ENCODE data around the gene CEL. TPM values are rescaled to one million over a fixed set of nuclear protein-coding genes. Genes with fewer than 3 reads are reported as not detected.

CEL gene
- total RNA-seq, 1 experiment from 2014 or later = 3.6 TPM

DNA sequence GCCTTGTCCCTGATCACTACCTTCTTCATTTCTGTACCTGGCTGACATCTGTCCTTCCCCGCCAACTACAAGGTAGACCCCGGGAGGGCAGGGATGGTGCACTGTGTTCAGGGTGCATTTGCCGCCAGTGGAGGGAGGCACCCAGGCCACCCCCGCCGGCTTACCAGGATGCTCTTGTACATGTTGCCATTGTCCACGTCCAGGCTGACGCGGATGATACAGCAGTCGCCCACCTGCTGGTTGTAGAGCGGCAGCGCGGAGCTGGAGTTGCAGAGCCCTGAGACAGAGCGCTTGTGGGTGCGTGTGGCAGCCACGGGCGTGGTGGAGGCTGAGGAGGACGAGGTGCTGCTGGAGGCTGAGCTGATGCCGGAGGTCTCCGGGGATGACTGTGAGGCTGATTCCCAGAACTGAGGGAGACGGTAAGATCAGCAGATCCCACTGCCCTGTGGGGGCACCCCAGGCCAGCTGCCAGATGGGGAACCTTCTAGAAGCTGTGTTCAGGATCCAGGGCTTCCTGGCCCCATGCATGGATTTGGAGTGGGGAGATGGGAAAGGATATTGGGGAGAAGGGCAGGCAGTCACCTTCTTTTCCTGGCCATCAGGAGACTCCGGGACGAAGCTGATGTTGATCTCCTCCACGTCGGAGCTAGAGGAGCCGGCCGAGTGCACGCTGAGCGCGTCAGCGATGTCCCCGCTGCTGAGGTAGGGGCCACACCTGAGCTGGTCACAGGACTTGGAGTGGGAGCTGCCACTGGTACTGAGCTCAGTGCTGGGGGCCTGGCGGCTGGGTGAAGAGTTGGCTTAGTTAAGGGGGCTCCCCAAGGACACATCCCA, 39.8 kb downstream of the CEL start:
- H3K4me1 ChIP-seq (ENCODE audit: insufficient read depth, low read length) = no peaks in the 10 kb centered on the region
- no peak overlapping the region for H2BK12ac ChIP-seq (ENCODE audit: insufficient read length, low read depth, low read length)
- H4K8ac ChIP-seq (replicated peaks; ENCODE audit: insufficient read length, low read depth, low read length) = no peak overlapping the region
- no CpG with 5 or more reads among the region's 32 CpGs for WGBS (ENCODE audit: extremely low coverage, insufficient read length, low lambda C conversion rate)
- H3K14ac ChIP-seq (ENCODE audit: insufficient read depth, low read length) = no peak overlapping the region
- H2BK5ac ChIP-seq (ENCODE audit: insufficient read length, low read length) = no peak overlapping the region
- H3K9me3 ChIP-seq (ENCODE audit: control insufficient read depth, low read depth, low read length) = no peaks in the 10 kb centered on the region
- no peaks in the 10 kb centered on the region for H3K27me3 ChIP-seq (ENCODE audit: insufficient read depth, low read length)
- H3K56ac ChIP-seq (ENCODE audit: insufficient read length, low read depth, low read length) = no peak overlapping the region
- peak overlapping the region in 1 of 3 experiments; percentile 76; a peak in 2 of 7 replicates for H3K27ac Mint-ChIP-seq
- no peaks in the 10 kb centered on the region; the same call in 1 of the 2 replicates for H3K79me2 ChIP-seq (ENCODE audit: insufficient read depth, low read length)
- TF ChIP-seq, protein P1, sequence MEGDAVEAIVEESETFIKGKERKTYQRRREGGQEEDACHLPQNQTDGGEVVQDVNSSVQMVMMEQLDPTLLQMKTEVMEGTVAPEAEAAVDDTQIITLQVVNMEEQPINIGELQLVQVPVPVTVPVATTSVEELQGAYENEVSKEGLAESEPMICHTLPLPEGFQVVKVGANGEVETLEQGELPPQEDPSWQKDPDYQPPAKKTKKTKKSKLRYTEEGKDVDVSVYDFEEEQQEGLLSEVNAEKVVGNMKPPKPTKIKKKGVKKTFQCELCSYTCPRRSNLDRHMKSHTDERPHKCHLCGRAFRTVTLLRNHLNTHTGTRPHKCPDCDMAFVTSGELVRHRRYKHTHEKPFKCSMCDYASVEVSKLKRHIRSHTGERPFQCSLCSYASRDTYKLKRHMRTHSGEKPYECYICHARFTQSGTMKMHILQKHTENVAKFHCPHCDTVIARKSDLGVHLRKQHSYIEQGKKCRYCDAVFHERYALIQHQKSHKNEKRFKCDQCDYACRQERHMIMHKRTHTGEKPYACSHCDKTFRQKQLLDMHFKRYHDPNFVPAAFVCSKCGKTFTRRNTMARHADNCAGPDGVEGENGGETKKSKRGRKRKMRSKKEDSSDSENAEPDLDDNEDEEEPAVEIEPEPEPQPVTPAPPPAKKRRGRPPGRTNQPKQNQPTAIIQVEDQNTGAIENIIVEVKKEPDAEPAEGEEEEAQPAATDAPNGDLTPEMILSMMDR (conservative IDR thresholded peaks at IDR 0.05) = no peak
- no peaks in the 10 kb centered on the region for H3K79me1 ChIP-seq (ENCODE audit: insufficient read depth, low read depth, low read length, poor library complexity, severe bottlenecking)
- no peak overlapping the region for H3K27ac ChIP-seq (ENCODE audit: insufficient read length, low read depth, low read length)
- H3K4me3 Mint-ChIP-seq = no peak overlapping the region
- H4K5ac ChIP-seq (ENCODE audit: insufficient read length, low read depth, low read length) = no peak overlapping the region
- no peaks in the 10 kb centered on the region for H3K23me2 ChIP-seq (ENCODE audit: insufficient read length, low read depth, low read length, poor library complexity, severe bottlenecking)
- H3K23ac ChIP-seq (ENCODE audit: insufficient read length, low read depth, low read length) = no peak overlapping the region
- H2BK120ac ChIP-seq (ENCODE audit: low read depth, low read length, poor library complexity, severe bottlenecking) = no peak overlapping the region
- H3K4me1 Mint-ChIP-seq = peaks cover 2 to 8% of the 10 kb centered on the region in 2 experiments; a peak in 2 of 4 replicates
- no peak overlapping the region for H2AK5ac ChIP-seq (ENCODE audit: insufficient read length, low read length)
- H4K20me1 ChIP-seq (ENCODE audit: control insufficient read depth, insufficient read depth, insufficient read length) = no peaks in the 10 kb centered on the region
- H4K91ac ChIP-seq (ENCODE audit: insufficient read length, low read depth, low read length) = no peak overlapping the region
- H3K36me3 Mint-ChIP-seq (ENCODE audit: insufficient read depth in 1 of 3, low read depth in 3 of 3) = peaks cover 44 to 66% (median 61%) of the 10 kb centered on the region in 3 experiments
- H3K4ac ChIP-seq (ENCODE audit: low read depth, low read length) = no peak overlapping the region
- H3T11ph ChIP-seq (ENCODE audit: low read length) = no peak overlapping the region
- no peak overlapping the region for H3K18ac ChIP-seq (ENCODE audit: insufficient read length, low read depth, low read length)
- no peak overlapping the region for H2BK15ac ChIP-seq (ENCODE audit: low read depth, low read length)
- H3K4me2 ChIP-seq (ENCODE audit: insufficient read depth, insufficient read length, low read length) = no peak overlapping the region
- DNase-seq = no peak
- H3K9me3 Mint-ChIP-seq = peaks cover 2 to 5% of the 10 kb centered on the region in 2 experiments
- H2BK20ac ChIP-seq (ENCODE audit: low read depth, low read length, poor library complexity, severe bottlenecking) = no peak overlapping the region
- no peak overlapping the region for H2AFZ ChIP-seq (ENCODE audit: low read length)
- H3K27me3 Mint-ChIP-seq (ENCODE audit: low read depth) = no peaks in the 10 kb centered on the region
- H3K9ac ChIP-seq (ENCODE audit: extremely low read depth, insufficient read length, low read length) = no peak overlapping the region
